H1 (cell line): ENCODE measurements around the gene BCL2L12. TPM values are rescaled to one million over a fixed set of nuclear protein-coding genes. Genes with fewer than 3 reads are reported as not detected.

Experiments
- CTCF ChIA-PET: fragments of 300-600 bp; sonication (Branson Sonifier 250); formaldehyde crosslinking; loops from one replicate; lab custom pipeline; 2021; ENCODE audit not compliant: partially characterized antibody; lab: Charles Lee
- POLR2A ChIA-PET: fragments of 300-600 bp; sonication (Branson Sonifier 250); formaldehyde crosslinking; loops from one replicate; lab custom pipeline; 2021; ENCODE audit warnings: inconsistent platforms; ENCODE audit not compliant: partially characterized antibody; lab: Charles Lee
- DNase-seq, 2 experiments: peaks; one replicate each; pipeline versions ENCODE4 v3.0.0 to v3.0.0-alpha.2; 2010 to 2022; ENCODE audit warnings: low spot score in 2 of 2, low read depth in 1 of 2, mixed read lengths in 1 of 2
- FAIRE-seq: peaks from 2 replicates; lab custom pipeline; 2011; peaks lifted over from hg19 to GRCh38; lab: Jason Lieb, UNC
- H2AFZ ChIP-seq: 2 replicates; pipeline ENCODE4 v1.8.1; 2012; ENCODE audit warnings: low read length, inconsistent platforms
- H2AK5ac ChIP-seq: 2 replicates; pipeline ENCODE4 v1.6.1; 2013; ENCODE audit warnings: low read depth, low read length
- H2BK120ac ChIP-seq: replicated peaks from 2 replicates; pipeline ENCODE3; 2013; ENCODE audit warnings: low read depth, low read length, inconsistent platforms
- H2BK12ac ChIP-seq: 2 replicates; pipeline ENCODE4 v1.6.1; 2013; ENCODE audit warnings: low read depth, low read length
- H2BK15ac ChIP-seq: 2 replicates; pipeline ENCODE4 v1.6.1; 2013; ENCODE audit warnings: low read length
- H2BK20ac ChIP-seq: 2 replicates; pipeline ENCODE4 v1.6.1; 2013; ENCODE audit warnings: low read length
- H2BK5ac ChIP-seq: 2 replicates; pipeline ENCODE4 v1.6.1; 2013; ENCODE audit warnings: low read depth, low read length
- H3K14ac ChIP-seq: 2 replicates; pipeline ENCODE4 v1.6.1; 2013; ENCODE audit warnings: inconsistent platforms; ENCODE audit not compliant: insufficient read length
- H3K18ac ChIP-seq: 2 replicates; pipeline ENCODE4 v1.6.1; 2013; ENCODE audit warnings: low read length; ENCODE audit errors: extremely low read depth
- H3K23ac ChIP-seq: 2 replicates; pipeline ENCODE4 v1.6.1; 2013; ENCODE audit warnings: inconsistent platforms; ENCODE audit not compliant: insufficient read length
- H3K23me2 ChIP-seq: 2 replicates; pipeline ENCODE4 v1.6.1; 2013; ENCODE audit warnings: low read depth, low read length
- H3K27ac ChIP-seq: 2 replicates; pipeline ENCODE4 v1.6.1; 2011; ENCODE audit warnings: low read depth, low read length, inconsistent platforms
- H3K27me3 ChIP-seq, 4 experiments: replicated peaks in 1 of 4; 1 replicate in 1 of 4; 2 replicates in 3 of 4; pipeline versions ENCODE4 v1.6.1 to v1.8.1; 2011 to 2013; ENCODE audit warnings: low read length in 3 of 4, mild to moderate bottlenecking in 3 of 4, inconsistent platforms in 2 of 4, mixed read lengths in 2 of 4, moderate library complexity in 1 of 4; ENCODE audit not compliant: control insufficient read depth in 3 of 4, insufficient read depth in 3 of 4; ENCODE audit errors: extremely low read depth in 1 of 4
- H3K36me3 ChIP-seq, 4 experiments: 2 replicates each; pipeline versions ENCODE4 v1.6.1 to v1.8.1; 2011 to 2013; ENCODE audit warnings: mild to moderate bottlenecking in 4 of 4, low read length in 3 of 4, moderate library complexity in 2 of 4, control low read depth in 1 of 4, inconsistent platforms in 1 of 4; ENCODE audit not compliant: insufficient read depth in 4 of 4, control insufficient read depth in 2 of 4
- H3K4ac ChIP-seq: replicated peaks from 2 replicates; pipeline ENCODE3; 2013; ENCODE audit warnings: low read length, low read depth, mixed read lengths, inconsistent platforms; ENCODE audit not compliant: insufficient read length
- H3K4me1 ChIP-seq, 4 experiments: replicated peaks in 1 of 4; 1 replicate in 1 of 4; 2 replicates in 3 of 4; pipeline versions ENCODE4 v1.6.1 to v1.8.1; 2011 to 2013; ENCODE audit warnings: low read length in 3 of 4, inconsistent platforms in 2 of 4, mixed read lengths in 1 of 4; ENCODE audit not compliant: insufficient read depth in 4 of 4, control insufficient read depth in 3 of 4
- H3K4me2 ChIP-seq, 2 experiments: 2 replicates each; pipeline versions ENCODE4 v1.6.1 to v1.8.1; 2011 to 2013; ENCODE audit warnings: low read depth in 2 of 2, low read length in 2 of 2, control low read depth in 1 of 2, inconsistent platforms in 1 of 2, mild to moderate bottlenecking in 1 of 2; ENCODE audit not compliant: insufficient read depth in 1 of 2
- H3K4me3 ChIP-seq, 4 experiments: fragments of 200-600, 300-600 bp in 1 of 4; sonication (generic), shearing (Covaris generic), sonication (Bioruptor Twin) in 1 of 4; 2 replicates each; pipeline versions ENCODE4 v1.5.1 to v1.8.1; 2011 to 2016; ENCODE audit warnings: low read length in 4 of 4, low read depth in 3 of 4, control low read depth in 2 of 4, inconsistent platforms in 2 of 4, mild to moderate bottlenecking in 2 of 4, mixed read lengths in 1 of 4, moderate library complexity in 1 of 4; ENCODE audit not compliant: insufficient read depth in 2 of 4; ENCODE audit errors: extremely low read depth in 1 of 4
- H3K56ac ChIP-seq: replicated peaks from 2 replicates; pipeline ENCODE3; 2013; ENCODE audit warnings: low read depth, mild to moderate bottlenecking, mixed read lengths, low read length, inconsistent platforms; ENCODE audit not compliant: insufficient read length
- H3K79me1 ChIP-seq: 2 replicates; pipeline ENCODE4 v1.6.1; 2013; ENCODE audit warnings: low read depth, low read length, control low read depth
- H3K79me2 ChIP-seq, 2 experiments: 2 replicates each; pipeline versions ENCODE4 v1.6.1 to v1.8.1; 2012 to 2013; ENCODE audit warnings: low read length in 2 of 2, mild to moderate bottlenecking in 2 of 2, inconsistent platforms in 1 of 2; ENCODE audit not compliant: insufficient read depth in 2 of 2, control insufficient read depth in 1 of 2
- H3K9ac ChIP-seq, 4 experiments: replicated peaks in 1 of 4; 1 replicate in 1 of 4; 2 replicates in 3 of 4; pipeline versions ENCODE4 v1.6.1 to v1.8.1; 2011 to 2013; ENCODE audit warnings: low read depth in 3 of 4, low read length in 3 of 4, control low read depth in 2 of 4, mild to moderate bottlenecking in 2 of 4, moderate library complexity in 2 of 4, inconsistent platforms in 1 of 4; ENCODE audit errors: extremely low read depth in 1 of 4
- H3K9me3 ChIP-seq, 2 experiments: 2 replicates each; pipeline versions ENCODE4 v1.6.1 to v1.8.1; 2012 to 2013; ENCODE audit warnings: mild to moderate bottlenecking in 2 of 2, moderate library complexity in 2 of 2, control low read depth in 1 of 2, inconsistent platforms in 1 of 2, low read depth in 1 of 2, low read length in 1 of 2, mixed read lengths in 1 of 2; ENCODE audit not compliant: insufficient read depth in 2 of 2
- H4K20me1 ChIP-seq, 2 experiments: replicated peaks in 1 of 2; 2 replicates each; pipeline versions ENCODE3 to v1.8.1; 2011 to 2013; ENCODE audit warnings: inconsistent platforms in 2 of 2, low read length in 2 of 2, mild to moderate bottlenecking in 1 of 2; ENCODE audit not compliant: insufficient read depth in 2 of 2, control insufficient read depth in 1 of 2
- H4K5ac ChIP-seq: 2 replicates; pipeline ENCODE4 v1.6.1; 2013; ENCODE audit warnings: low read length, low read depth, mixed read lengths, inconsistent platforms; ENCODE audit not compliant: insufficient read length
- H4K8ac ChIP-seq: 2 replicates; pipeline ENCODE4 v1.8.0; 2013; ENCODE audit warnings: mild to moderate bottlenecking, moderate library complexity, low read length, inconsistent platforms; ENCODE audit not compliant: insufficient read depth; ENCODE audit errors: extremely low read depth
- H4K91ac ChIP-seq: replicated peaks from 2 replicates; pipeline ENCODE3; 2013; ENCODE audit warnings: low read length, mixed read lengths, inconsistent platforms; ENCODE audit not compliant: insufficient read length
- BCL11A ChIP-seq, 2 experiments: IDR thresholded peaks; one replicate each; pipeline ENCODE4 v1.6.1; 2011; ENCODE audit warnings: low read depth in 2 of 2, low read length in 2 of 2, mild to moderate bottlenecking in 2 of 2
- CHD1 ChIP-seq: IDR thresholded peaks from 2 replicates; pipeline ENCODE4 v1.6.1; 2012; ENCODE audit warnings: low read depth, low read length, improper control_type of control experiment
- CTBP2 ChIP-seq: IDR thresholded peaks from 2 replicates; pipeline ENCODE4 v1.7.0; 2011; ENCODE audit warnings: borderline replicate concordance, mild to moderate bottlenecking, moderate library complexity, mixed read lengths, low read length; ENCODE audit not compliant: insufficient read depth, insufficient read length
- KDM4A ChIP-seq: IDR thresholded peaks from one replicate; pipeline ENCODE4 v1.7.1; 2012; ENCODE audit warnings: low read depth, mild to moderate bottlenecking, moderate library complexity, low read length, inconsistent platforms; ENCODE audit not compliant: severe bottlenecking
- MAFK ChIP-seq: IDR thresholded peaks from 2 replicates; pipeline ENCODE4 v1.6.1; 2012; ENCODE audit warnings: low read depth, mild to moderate bottlenecking, improper control_type of control experiment, low read length
- POLR2AphosphoS5 ChIP-seq: IDR thresholded peaks from 2 replicates; pipeline ENCODE4 v1.6.1; 2011; ENCODE audit warnings: low read depth, low read length
- RAD21 ChIP-seq, 2 experiments: IDR thresholded peaks in 1 of 2; conservative IDR thresholded peaks in 1 of 2; 2 replicates each; pipeline ENCODE4 v1.6.1; 2011; ENCODE audit warnings: low read depth in 2 of 2, low read length in 2 of 2, improper control_type of control experiment in 1 of 2, inconsistent platforms in 1 of 2, mild to moderate bottlenecking in 1 of 2, moderate library complexity in 1 of 2
- SIX5 ChIP-seq: IDR thresholded peaks from 2 replicates; pipeline ENCODE4 v1.6.1; 2011; ENCODE audit warnings: mild to moderate bottlenecking, low read depth, low read length
- SRF ChIP-seq: IDR thresholded peaks from 2 replicates; pipeline ENCODE4 v1.6.1; 2011; ENCODE audit warnings: mild to moderate bottlenecking, low read depth, low read length, moderate library complexity
- USF2 ChIP-seq: IDR thresholded peaks from 2 replicates; pipeline ENCODE4 v1.6.1; 2011; ENCODE audit warnings: low read length, improper control_type of control experiment
- ZNF274 ChIP-seq: IDR thresholded peaks from 2 replicates; pipeline ENCODE4 v1.7.0; 2012; ENCODE audit warnings: low read length, borderline replicate concordance; ENCODE audit errors: extremely low read depth
- WGBS, 2 experiments: shearing (Covaris generic) in 1 of 2; methylation state at CpG; one replicate each; pipeline versions ENCODE4 v1.1.6 to v1.1.7; 2013 to 2015; ENCODE audit warnings: low lambda C conversion rate in 2 of 2, mixed read lengths in 2 of 2, inconsistent platforms in 1 of 2, low coverage in 1 of 2, missing lambda C conversion rate in 1 of 2; ENCODE audit not compliant: insufficient replicate concordance in 2 of 2, insufficient coverage in 1 of 2, insufficient read length in 1 of 2; ENCODE audit errors: extremely low coverage in 1 of 2, missing lambda C conversion rate in 1 of 2; 5-methylcytosine and 5-hydroxymethylcytosine counted together
- polyA plus RNA-seq, 7 experiments: library from polyadenylated mRNA; depleted of rRNA in 3 of 7; stranded (reverse) in 5 of 7; unstranded in 2 of 7; fragments of >200 nt in 5 of 7; fragments of 200-250 nt in 2 of 7; gene quantifications; 1 replicate in 5 of 7; 2 replicates in 1 of 7; 4 replicates in 1 of 7; pipeline versions ENCODE4 v1.2.1 to v1.2.3, GENCODE V29; 2011 to 2013; ENCODE audit warnings: missing spikeins in 2 of 7, mixed read lengths in 2 of 7
- total RNA-seq: library from RNA; stranded (reverse); fragmentation: NEBNext Ultra II Directional; extraction: Animal tissue kit (Norgen Biotek cat#: 25700); gene quantifications from 2 replicates; pipeline ENCODE4 v1.2.1, GENCODE V29; 2021

BCL2L12 gene
- total and polyA plus RNA-seq, 2 of the 8 experiments (the other 6 are each of a cell fraction or from before 2014, with no cell fraction given): 126 to 209 TPM

DNA sequence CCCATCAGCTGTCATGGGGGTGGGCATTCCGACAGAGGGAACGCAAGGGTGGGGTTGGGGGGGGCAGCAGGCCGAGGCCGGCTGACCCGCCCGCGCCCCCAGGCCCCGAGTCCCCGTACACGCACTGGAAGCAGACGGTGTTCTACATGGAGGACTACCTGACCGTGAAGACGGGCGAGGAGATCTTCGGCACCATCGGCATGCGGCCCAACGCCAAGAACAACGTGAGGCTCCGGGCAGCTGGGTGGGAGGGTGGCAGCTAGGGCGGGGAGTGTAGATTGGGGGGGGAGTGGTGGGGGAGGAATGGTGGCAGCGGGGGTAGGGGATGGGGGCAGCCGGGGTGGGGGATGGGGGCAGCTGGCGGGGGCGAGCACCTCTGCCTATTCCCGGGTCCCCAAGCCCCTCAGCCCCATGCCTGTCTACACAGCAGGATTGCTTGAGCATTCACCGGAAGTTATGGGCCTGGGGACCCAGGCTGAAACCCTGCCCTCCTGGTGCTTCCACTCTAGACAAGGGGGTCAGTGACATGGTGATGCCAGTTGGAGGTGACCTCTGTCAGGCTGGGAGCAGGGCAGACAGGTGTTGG lies 20.9 kb downstream of the BCL2L12 start:
- Histone ChIP-seq H3K14ac (no peak overlapping the region), H4K5ac (no peak overlapping the region), H3K23me2 (peaks cover 18% of the 10 kb centered on the region), H4K91ac (no peak overlapping the region), H3K27me3 (no peaks in the 10 kb centered on the region), H3K4me2 (no peak overlapping the region), H3K36me3 (peaks cover 26 to 55% (median 39%) of the 10 kb centered on the region in 4 experiments), H3K79me2 (peaks cover 0 to 16% of the 10 kb centered on the region in 2 experiments; a peak in 2 of 4 replicates), H3K79me1 (peaks cover 14% of the 10 kb centered on the region), H3K27ac (no peak overlapping the region), H2AK5ac (no peak overlapping the region), H4K8ac (no peak overlapping the region), H3K4me3 (no peak overlapping the region), H3K56ac (no peak overlapping the region), H2BK15ac (no peak overlapping the region), H3K9me3 (no peaks in the 10 kb centered on the region), H3K18ac (no peak overlapping the region), H2BK5ac (no peak overlapping the region), H2BK20ac (no peak overlapping the region), H4K20me1 (peaks cover 27 to 46% of the 10 kb centered on the region in 2 experiments), H3K23ac (no peak overlapping the region), H2BK12ac (no peak overlapping the region), H2AFZ (no peak overlapping the region), H2BK120ac (no peak overlapping the region), H3K4me1 (peaks cover 0 to 18% (median 13%) of the 10 kb centered on the region in 4 experiments; a peak in 6 of 7 replicates), H3K4ac (no peak overlapping the region), H3K9ac (no peak overlapping the region)
- POLR2A ChIA-PET: interaction anchor here (1.0 to 12.2 kb wide), 8 partner anchors 8 to 190 kb away, joined by 3 to 168 read pairs (median 4); partner anchors contain the start of genes PRMT1 and RPS11
- no peak for FAIRE-seq
- DNase-seq: no peak
- CTCF ChIA-PET: interaction anchor here (0.6 to 2.8 kb wide), 5 partner anchors 8 to 338 kb away, joined by 3 to 11 read pairs (median 4); no protein-coding TSS in a partner anchor
- 89% methylated on average over 14 of the region's 27 CpGs; no CpG with 5 or more reads in 1 of the 2 experiments for WGBS, 2 experiments
- TF ChIP-seq MAFK (no peak), KDM4A (no peak), CTBP2 (no peak), SIX5 (no peak), POLR2AphosphoS5 (no peak; the same call in 1 of the 2 replicates), SRF (no peak), RAD21 (IDR thresholded peaks at IDR 0.05 in 1 of 2, conservative IDR thresholded peaks at IDR 0.05 in 1 of 2; ENCODE audit: low read depth in 2 of 2, low read length in 2 of 2) (no peak), CHD1 (no peak), BCL11A (IDR thresholded peaks at IDR 0.05; ENCODE audit: low read depth in 2 of 2, low read length in 2 of 2) (no peak), ZNF274 (no peak), USF2 (no peak)
